GM12878 (cell line): Measurements from ENCODE around the gene PRKCE. TPM values are rescaled to one million over a fixed set of nuclear protein-coding genes. Genes with fewer than 3 reads are reported as not detected.

Source experiments
- BMI1 ChIP-seq: fragments of 450-650 bp; IDR thresholded peaks from 2 replicates; pipeline ENCODE4 v1.6.1; 2016; ENCODE audit warnings: mild to moderate bottlenecking, moderate library complexity, borderline replicate concordance
- E2F4 ChIP-seq: IDR thresholded peaks from 2 replicates; pipeline ENCODE4 v1.6.1; 2012; ENCODE audit warnings: low read depth, low read length, improper control_type of control experiment
- EP300 ChIP-seq, 2 experiments: fragments of 150-350 bp in 1 of 2; IDR thresholded peaks; 2 replicates each; pipeline ENCODE4 v1.6.1; 2011 to 2012; ENCODE audit warnings: low read depth in 2 of 2, low read length in 2 of 2, borderline replicate concordance in 1 of 2, improper control_type of control experiment in 1 of 2, inconsistent platforms in 1 of 2; ENCODE audit not compliant: control insufficient read depth in 1 of 2
- JUNB ChIP-seq: IDR thresholded peaks from 2 replicates; pipeline ENCODE4 v1.6.1; 2016; ENCODE audit warnings: antibody characterized with exemption, mild to moderate bottlenecking
- KAT2A ChIP-seq: conservative IDR thresholded peaks from 2 replicates; pipeline ENCODE4 v1.6.1; 2011; ENCODE audit warnings: low read depth, low read length; ENCODE audit not compliant: control insufficient read depth
- MEF2A ChIP-seq: IDR thresholded peaks from 2 replicates; pipeline ENCODE4 v1.6.1; 2011; ENCODE audit warnings: low read depth, mild to moderate bottlenecking, low read length, moderate library complexity; ENCODE audit not compliant: insufficient read depth
- MTA2 ChIP-seq: fragments of 450-650 bp; IDR thresholded peaks from 2 replicates; pipeline ENCODE4 v1.6.1; 2016; ENCODE audit warnings: low read depth, mild to moderate bottlenecking, moderate library complexity
- MYB ChIP-seq: fragments of 150-350 bp; IDR thresholded peaks from 2 replicates; pipeline ENCODE4 v1.6.1; 2014; ENCODE audit warnings: mild to moderate bottlenecking, low read depth, low read length, borderline replicate concordance
- PML ChIP-seq: IDR thresholded peaks from 2 replicates; pipeline ENCODE4 v1.6.1; 2012; ENCODE audit warnings: low read length, inconsistent platforms
- RELB ChIP-seq: fragments of 450-650 bp; IDR thresholded peaks from 2 replicates; pipeline ENCODE4 v1.6.1; 2017; ENCODE audit warnings: low read depth, mild to moderate bottlenecking, moderate library complexity
- REST ChIP-seq: IDR thresholded peaks from 2 replicates; pipeline ENCODE4 v1.6.1; 2012; ENCODE audit warnings: mild to moderate bottlenecking, low read depth, low read length
- SIX5 ChIP-seq: IDR thresholded peaks from 2 replicates; pipeline ENCODE4 v1.6.1; 2011; ENCODE audit warnings: mild to moderate bottlenecking, low read depth, low read length, moderate library complexity; ENCODE audit not compliant: severe bottlenecking
- SPI1 ChIP-seq: IDR thresholded peaks from 2 replicates; pipeline ENCODE4 v1.6.1; 2011; ENCODE audit warnings: low read depth, mild to moderate bottlenecking, low read length, moderate library complexity, borderline replicate concordance; ENCODE audit not compliant: insufficient read depth
- SRF ChIP-seq, 2 experiments: IDR thresholded peaks; 2 replicates each; pipeline ENCODE4 v1.6.1; 2011; ENCODE audit warnings: low read depth in 2 of 2, low read length in 2 of 2, mild to moderate bottlenecking in 1 of 2, moderate library complexity in 1 of 2
- TBL1XR1 ChIP-seq: IDR thresholded peaks from 2 replicates; pipeline ENCODE4 v1.6.1; 2012; ENCODE audit warnings: low read depth, low read length, improper control_type of control experiment
- USF2 ChIP-seq: IDR thresholded peaks from 2 replicates; pipeline ENCODE4 v1.6.1; 2011; ENCODE audit warnings: low read depth, low read length, improper control_type of control experiment, borderline replicate concordance
- ZNF687 ChIP-seq: fragments of 450-650 bp; IDR thresholded peaks from 2 replicates; pipeline ENCODE4 v1.6.1; 2017; ENCODE audit warnings: mild to moderate bottlenecking, moderate library complexity
- polyA plus RNA-seq, 11 experiments: library from polyadenylated mRNA; depleted of rRNA in 4 of 11; unstranded in 6 of 11; stranded (reverse) in 5 of 11; fragments of >200 nt; fragmentation: Nextera tagmentation in 4 of 11; fragmentation: Illumina TruSeq in 1 of 11; extraction: Ambion mirVana in 4 of 11; extraction: Trizol in 1 of 11; gene quantifications; 1 replicate in 1 of 11; 2 replicates in 10 of 11; pipeline versions ENCODE4 v1.2.1 to v1.2.3, GENCODE V29; 2011 to 2016; ENCODE audit warnings: inconsistent platforms in 2 of 11, missing spikeins in 2 of 11, low read depth in 1 of 11
- total RNA-seq, 4 experiments: library from RNA; depleted of rRNA in 3 of 4; stranded (reverse); fragments of >200 nt in 3 of 4; fragmentation: Illumina TruSeq in 1 of 4; extraction: Trizol in 1 of 4; gene quantifications; 2 replicates each; pipeline versions ENCODE4 v1.2.1 to v1.2.3, GENCODE V29; 2013 to 2021

The PRKCE gene
- total and polyA plus RNA-seq, 10 of the 15 experiments (the other 5 are each of a cell fraction or from before 2014, with no cell fraction given): 2.6 to 28.2 (median 11.3) TPM

GRCh38 chr2:46230115-46230571 is 578.7 kb downstream of the PRKCE start (continued):
- no peak for TF ChIP-seq REST
- no peak for TF ChIP-seq SIX5
- TF ChIP-seq JUNB: no peak
- no peak for TF ChIP-seq PML
- TF ChIP-seq SPI1: peak; percentile 57; the same call in 1 of the 2 replicates
- no peak for TF ChIP-seq EP300 (IDR thresholded peaks at IDR 0.05; ENCODE audit: borderline replicate concordance in 1 of 2, control insufficient read depth in 1 of 2, low read depth in 2 of 2, low read length in 2 of 2)
- no peak for TF ChIP-seq MYB
- no peak for TF ChIP-seq RELB
- peak; percentile 84 for TF ChIP-seq ZNF687
- no peak for TF ChIP-seq BMI1
- TF ChIP-seq TBL1XR1: no peak
- no peak for TF ChIP-seq SRF (IDR thresholded peaks at IDR 0.05; ENCODE audit: low read depth in 2 of 2, low read length in 2 of 2)
- TF ChIP-seq E2F4: no peak
- TF ChIP-seq MEF2A: no peak
- TF ChIP-seq USF2: no peak
- TF ChIP-seq MTA2: no peak
- no peak for TF ChIP-seq KAT2A
